Neuronal stem cell (in vitro differentiated cells): ENCODE data around the gene CCDC51.

Experiments
- DNase-seq: peaks from one replicate; pipeline ENCODE4 v3.0.0-alpha.2; 2013; ENCODE audit warnings: low spot score
- H2AFZ ChIP-seq: one replicate; pipeline ENCODE4 v1.6.1; 2013; ENCODE audit warnings: mild to moderate bottlenecking, low read length, inconsistent platforms
- H2AK5ac ChIP-seq: 2 replicates; pipeline ENCODE4 v1.6.1; 2013; ENCODE audit warnings: low read depth, mild to moderate bottlenecking, inconsistent platforms, low read length, moderate library complexity, mixed read lengths
- H2BK120ac ChIP-seq: 2 replicates; pipeline ENCODE4 v1.6.1; 2013; ENCODE audit warnings: low read depth, mild to moderate bottlenecking, inconsistent platforms, low read length, moderate library complexity, mixed read lengths
- H2BK12ac ChIP-seq: one replicate; pipeline ENCODE4 v1.6.1; 2013; ENCODE audit warnings: low read length, inconsistent platforms
- H2BK15ac ChIP-seq: 2 replicates; pipeline ENCODE4 v1.6.1; 2013; ENCODE audit warnings: mild to moderate bottlenecking, low read length, inconsistent platforms, mixed read lengths
- H2BK5ac ChIP-seq: one replicate; pipeline ENCODE4 v1.6.1; 2013; ENCODE audit warnings: inconsistent platforms, mild to moderate bottlenecking, low read length, moderate library complexity
- H3K14ac ChIP-seq: one replicate; pipeline ENCODE4 v1.6.1; 2013; ENCODE audit warnings: low read length, inconsistent platforms
- H3K18ac ChIP-seq: 2 replicates; pipeline ENCODE4 v1.6.1; 2013; ENCODE audit warnings: low read length, inconsistent platforms
- H3K23ac ChIP-seq: 2 replicates; pipeline ENCODE4 v1.6.1; 2013; ENCODE audit warnings: low read depth, mild to moderate bottlenecking, mixed read lengths, low read length, inconsistent platforms; ENCODE audit not compliant: poor library complexity
- H3K27ac ChIP-seq: replicated peaks from 3 replicates; pipeline ENCODE4 v1.5.1; 2013; ENCODE audit warnings: low read length, inconsistent platforms
- H3K27me3 ChIP-seq, 3 experiments: 2 replicates each; pipeline ENCODE4 v1.6.1; 2013; ENCODE audit warnings: low read length in 3 of 3, mild to moderate bottlenecking in 2 of 3, inconsistent platforms in 1 of 3, low read depth in 1 of 3, mixed read lengths in 1 of 3, moderate library complexity in 1 of 3; ENCODE audit not compliant: control insufficient read depth in 3 of 3, insufficient read depth in 3 of 3
- H3K36me3 ChIP-seq, 2 donors: replicated peaks in 1 of 2; 2 replicates each; pipeline ENCODE4 v1.6.1; 2013; ENCODE audit warnings: low read length in 2 of 2; ENCODE audit not compliant: control insufficient read depth in 2 of 2, insufficient read depth in 2 of 2
- H3K4ac ChIP-seq: 2 replicates; pipeline ENCODE4 v1.6.1; 2013; ENCODE audit warnings: inconsistent platforms, mild to moderate bottlenecking, low read length, moderate library complexity
- H3K4me1 ChIP-seq, 2 donors: 1 replicate in 1 of 2; 2 replicates in 1 of 2; pipeline ENCODE4 v1.6.1; 2013; ENCODE audit warnings: low read length in 2 of 2, low read depth in 1 of 2; ENCODE audit not compliant: control insufficient read depth in 2 of 2, insufficient read depth in 1 of 2
- H3K4me2 ChIP-seq: one replicate; pipeline ENCODE4 v1.6.1; 2013; ENCODE audit warnings: mild to moderate bottlenecking, low read length, inconsistent platforms; ENCODE audit not compliant: insufficient read depth, poor library complexity, severe bottlenecking
- H3K4me3 ChIP-seq, 2 donors: 2 replicates each; pipeline ENCODE4 v1.5.1; 2013; ENCODE audit warnings: low read length in 2 of 2, mild to moderate bottlenecking in 2 of 2, inconsistent platforms in 1 of 2, moderate library complexity in 1 of 2
- H3K79me1 ChIP-seq: one replicate; pipeline ENCODE4 v1.6.1; 2013; ENCODE audit warnings: low read depth, mild to moderate bottlenecking, inconsistent platforms, low read length, moderate library complexity
- H3K9ac ChIP-seq: one replicate; pipeline ENCODE4 v1.6.1; 2013; ENCODE audit warnings: mild to moderate bottlenecking, low read depth, low read length, inconsistent platforms; ENCODE audit not compliant: poor library complexity
- H3K9me3 ChIP-seq, 2 donors: replicated peaks in 1 of 2; 2 replicates each; pipeline versions ENCODE3 to v1.6.1; 2013; ENCODE audit warnings: low read length in 2 of 2, mild to moderate bottlenecking in 2 of 2, inconsistent platforms in 1 of 2, low read depth in 1 of 2, mixed read lengths in 1 of 2, moderate library complexity in 1 of 2; ENCODE audit not compliant: control insufficient read depth in 2 of 2, insufficient read depth in 1 of 2
- H4K8ac ChIP-seq: one replicate; pipeline ENCODE4 v1.6.1; 2013; ENCODE audit warnings: low read depth, mild to moderate bottlenecking, inconsistent platforms, low read length, moderate library complexity
- H4K91ac ChIP-seq: one replicate; pipeline ENCODE4 v1.6.1; 2013; ENCODE audit warnings: low read length, low read depth, mild to moderate bottlenecking, inconsistent platforms; ENCODE audit not compliant: poor library complexity
- WGBS, 2 donors: extraction: QIAGEN DNeasy Blood & Tissue Kit; methylation state at CpG; one replicate each; pipeline ENCODE4 v1.1.7; 2013; ENCODE audit warnings: missing lambda C conversion rate in 2 of 2, mixed read lengths in 1 of 2; ENCODE audit not compliant: insufficient read length in 2 of 2, insufficient replicate concordance in 1 of 2; ENCODE audit errors: extremely low coverage in 2 of 2; 5-methylcytosine and 5-hydroxymethylcytosine counted together

The CCDC51 gene

GRCh38 chr3:48478626-48479555 is 39.0 kb upstream of the CCDC51 start:
- no peak overlapping the region for H2BK120ac ChIP-seq
- no CpG with 5 or more reads among the region's 19 CpGs for WGBS, 2 donors
- no peaks in the 10 kb centered on the region for H3K27me3 ChIP-seq
- H3K9ac ChIP-seq, result no peak overlapping the region
- peaks cover 0 to 8% of the 10 kb centered on the region in 2 donors for H3K36me3 ChIP-seq
- no peak overlapping the region for H4K91ac ChIP-seq
- no peak overlapping the region for H3K18ac ChIP-seq
- H3K4me3 ChIP-seq, result no peak overlapping the region
- no peak for DNase-seq
- H2AK5ac ChIP-seq, result no peak overlapping the region
- H3K9me3 ChIP-seq, result no peaks in the 10 kb centered on the region
- peaks cover 7% of the 10 kb centered on the region in 2 donors for H3K4me1 ChIP-seq
- H3K4ac ChIP-seq, result no peak overlapping the region
- no peak overlapping the region for H2BK15ac ChIP-seq
- H2BK5ac ChIP-seq, result no peak overlapping the region
- no peak overlapping the region for H2AFZ ChIP-seq
- no peak overlapping the region for H4K8ac ChIP-seq
- no peak overlapping the region for H3K14ac ChIP-seq
- H3K27ac ChIP-seq, result no peak overlapping the region
- peaks cover 3% of the 10 kb centered on the region for H3K79me1 ChIP-seq
- H3K4me2 ChIP-seq, result no peak overlapping the region
- H3K23ac ChIP-seq, result no peak overlapping the region
- no peak overlapping the region for H2BK12ac ChIP-seq

DNA sequence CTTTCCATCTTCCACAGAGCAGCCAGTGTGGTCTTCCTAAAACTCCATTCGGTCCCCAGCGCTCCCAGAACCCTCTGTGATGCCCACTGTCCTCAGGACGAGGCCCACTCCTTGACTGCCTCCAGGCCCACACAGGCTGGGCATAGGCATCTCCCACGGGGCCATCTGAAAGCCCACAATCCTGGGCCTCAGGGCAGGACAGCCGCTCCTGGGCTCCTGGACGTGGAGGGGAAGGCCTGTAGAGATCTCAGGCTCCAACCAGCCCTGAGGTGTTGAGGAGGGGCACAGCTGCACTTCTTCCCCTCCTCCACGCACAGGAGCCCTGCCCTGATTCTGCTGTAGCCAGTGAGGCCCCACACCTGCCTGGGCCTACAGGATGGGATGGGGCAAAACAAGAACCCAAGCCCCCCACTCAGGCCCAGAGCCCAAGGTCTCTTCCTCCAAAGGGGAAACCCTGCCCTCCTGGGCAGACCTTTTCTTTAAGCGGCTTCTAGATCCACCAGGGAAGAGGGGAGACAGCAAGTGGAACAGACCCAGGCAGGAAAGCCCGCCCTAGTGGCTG is 38.1 kb upstream of the CCDC51 start:
- H3K27ac ChIP-seq, result no peak overlapping the region
- peak overlapping the region; percentile 71 for H3K14ac ChIP-seq
- H2BK5ac ChIP-seq, result peak overlapping the region; percentile 53
- H2BK15ac ChIP-seq, result peak overlapping the region; percentile 49
- H4K91ac ChIP-seq, result no peak overlapping the region
- no peak for DNase-seq
- no peak overlapping the region for H3K4me2 ChIP-seq
- H3K4me1 ChIP-seq, result peaks cover 11% of the 10 kb centered on the region in 2 donors
- H4K8ac ChIP-seq, result no peak overlapping the region
- no peak overlapping the region for H2BK120ac ChIP-seq
- peak overlapping the region; percentile 21 for H3K9ac ChIP-seq
- peaks cover 3% of the 10 kb centered on the region for H3K79me1 ChIP-seq
- no peaks in the 10 kb centered on the region for H3K27me3 ChIP-seq
- H3K18ac ChIP-seq, result peak overlapping the region; percentile 57
- H3K9me3 ChIP-seq, result no peaks in the 10 kb centered on the region
- no peak overlapping the region for H3K23ac ChIP-seq
- no peak overlapping the region for H3K4ac ChIP-seq
- H2AK5ac ChIP-seq, result peak overlapping the region; percentile 63
- no peak overlapping the region for H2BK12ac ChIP-seq
- H3K36me3 ChIP-seq, result peaks cover 0 to 8% of the 10 kb centered on the region in 2 donors
- no peak overlapping the region for H3K4me3 ChIP-seq
- no peak overlapping the region for H2AFZ ChIP-seq
- no CpG with 5 or more reads among the region's 9 CpGs for WGBS, 2 donors

GRCh38 chr3:48476426-48477053 is 36.6 kb upstream of the CCDC51 start:
- H3K18ac ChIP-seq, result no peak overlapping the region
- H3K36me3 ChIP-seq, result peaks cover 0 to 8% of the 10 kb centered on the region in 2 donors
- H2AK5ac ChIP-seq, result no peak overlapping the region
- no peaks in the 10 kb centered on the region for H3K9me3 ChIP-seq
- no peak overlapping the region for H3K27ac ChIP-seq
- peak overlapping the region in 1 of 2 donors; percentile 3 for H3K4me3 ChIP-seq
- no peak overlapping the region for H2AFZ ChIP-seq
- H3K4ac ChIP-seq, result peak overlapping the region; percentile 10
- no peak overlapping the region for H3K23ac ChIP-seq
- H3K4me2 ChIP-seq, result no peak overlapping the region
- peak overlapping the region; percentile 91 for H2BK120ac ChIP-seq
- no peak overlapping the region for H2BK12ac ChIP-seq
- H3K9ac ChIP-seq, result no peak overlapping the region
- no peak overlapping the region for H3K14ac ChIP-seq
- H4K8ac ChIP-seq, result no peak overlapping the region
- peaks cover 11% of the 10 kb centered on the region in 2 donors for H3K4me1 ChIP-seq
- H2BK5ac ChIP-seq, result no peak overlapping the region
- no peak overlapping the region for H4K91ac ChIP-seq
- H3K27me3 ChIP-seq, result no peaks in the 10 kb centered on the region
- no CpG with 5 or more reads among the region's 9 CpGs for WGBS, 2 donors
- peak overlapping the region; percentile 79 for H2BK15ac ChIP-seq
- H3K79me1 ChIP-seq, result peaks cover 3% of the 10 kb centered on the region
- no peak for DNase-seq

DNA sequence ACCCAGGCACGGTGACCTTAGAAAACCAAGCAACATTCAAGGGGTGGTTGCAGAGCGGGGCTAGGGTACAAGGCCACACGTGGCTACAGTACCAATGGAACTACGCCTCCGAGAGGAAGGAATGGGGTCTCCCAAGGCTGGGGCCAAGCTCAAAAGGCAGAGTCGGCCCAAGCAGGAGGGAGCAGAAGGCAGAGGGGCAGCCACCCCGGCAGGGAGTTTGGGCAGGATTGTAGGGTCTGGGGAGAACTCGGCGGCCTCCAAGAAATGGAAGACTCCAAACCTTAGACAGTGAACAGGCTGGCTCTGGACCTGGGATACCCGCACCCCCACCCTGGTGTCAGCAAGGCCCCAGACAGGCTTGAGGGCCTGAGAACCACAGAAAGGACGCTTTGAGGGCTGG is 35.3 kb upstream of the CCDC51 start:
- Histone ChIP-seq H3K27ac (no peak overlapping the region), H3K27me3 (no peaks in the 10 kb centered on the region)

More for the DNA sequence above, 35.3 kb upstream of the CCDC51 start:
- peaks cover 0 to 11% of the 10 kb centered on the region in 2 donors for H3K36me3 ChIP-seq
- no peak for DNase-seq
- no peak overlapping the region for H3K14ac ChIP-seq
- peaks cover 11 to 13% of the 10 kb centered on the region in 2 donors for H3K4me1 ChIP-seq
- WGBS, 2 donors, result no CpG with 5 or more reads among the region's 11 CpGs
- H2BK5ac ChIP-seq, result peak overlapping the region; percentile 88
- H3K18ac ChIP-seq, result peak overlapping the region; percentile 66
- peak overlapping the region; percentile 93 for H2BK12ac ChIP-seq
- peak overlapping the region; percentile 73 for H4K91ac ChIP-seq
- H2BK15ac ChIP-seq, result peak overlapping the region; percentile 82
- H2AFZ ChIP-seq, result no peak overlapping the region
- no peaks in the 10 kb centered on the region for H3K9me3 ChIP-seq
- no peak overlapping the region for H3K4me3 ChIP-seq
- H3K79me1 ChIP-seq, result peaks cover 6% of the 10 kb centered on the region
- no peak overlapping the region for H3K9ac ChIP-seq
- no peak overlapping the region for H3K4me2 ChIP-seq
- peak overlapping the region; percentile 45 for H4K8ac ChIP-seq
- no peak overlapping the region for H3K23ac ChIP-seq
- H2AK5ac ChIP-seq, result peak overlapping the region; percentile 98
- H2BK120ac ChIP-seq, result peak overlapping the region; percentile 44
- H3K4ac ChIP-seq, result peak overlapping the region; percentile 57
